NCI-H1417 (cell line): ENCODE data around the gene METAP1D.
A peak's percentile ranks its signal among the peaks of the same experiment; 100 is the strongest.
"Not testable (repeated sequence)": the region's sequence is repeated elsewhere in the genome, so short reads cannot be mapped to it uniquely, and the experiment has no call there.

ENCODE experiments used
- DNase-seq, 3 experiments: peaks; one replicate each; lab custom pipeline; 2025; lab: John Stamatoyannopoulos, UW

Gene METAP1D

DNA sequence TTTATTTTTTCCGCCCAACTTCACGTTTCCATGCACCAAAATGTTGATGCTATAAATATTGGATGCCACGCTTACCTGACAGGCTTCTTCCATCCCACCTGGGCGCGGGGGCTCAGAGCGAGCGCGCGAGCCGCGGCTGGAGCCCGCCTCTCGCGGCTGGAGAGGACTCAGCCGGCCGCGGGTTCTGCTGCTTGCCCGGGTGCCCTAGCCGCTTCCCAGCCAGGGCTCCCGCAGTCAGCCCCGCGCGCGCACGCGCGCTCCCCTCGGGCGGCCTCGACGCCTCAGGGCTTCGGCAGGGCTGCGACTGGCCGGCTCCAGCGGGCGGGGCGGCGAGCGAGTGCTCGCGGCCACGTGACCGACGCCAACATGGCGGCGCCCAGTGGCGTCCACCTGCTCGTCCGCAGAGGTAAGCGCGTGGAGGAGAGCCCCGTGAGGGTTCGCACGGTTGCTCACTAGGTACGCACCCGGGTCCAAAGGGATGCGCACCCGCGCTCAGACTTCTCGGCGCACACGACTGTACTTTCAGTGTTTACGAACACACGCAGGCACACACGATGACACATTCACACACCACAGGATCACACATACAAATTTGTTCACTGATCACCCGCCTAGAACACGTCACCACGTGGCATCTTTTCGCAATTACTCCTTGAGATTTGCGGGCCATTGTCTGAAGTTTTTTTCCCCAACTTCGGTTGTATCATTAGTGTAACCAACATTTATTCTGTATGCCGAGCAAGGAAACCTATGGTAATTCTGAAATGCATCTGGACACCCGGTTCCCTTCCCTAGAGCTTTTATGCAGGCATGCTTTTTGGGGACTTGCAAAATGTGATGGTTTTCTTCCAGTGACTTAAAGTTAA lies at the start of gene METAP1D:
TSS of gene METAP1D (plus strand) at position 350 of the 866 bp plus-strand sequence. CDS start at position 367, 17 bp downstream.
- peak; percentile 79 to 89 (median 84) for DNase-seq

DNA sequence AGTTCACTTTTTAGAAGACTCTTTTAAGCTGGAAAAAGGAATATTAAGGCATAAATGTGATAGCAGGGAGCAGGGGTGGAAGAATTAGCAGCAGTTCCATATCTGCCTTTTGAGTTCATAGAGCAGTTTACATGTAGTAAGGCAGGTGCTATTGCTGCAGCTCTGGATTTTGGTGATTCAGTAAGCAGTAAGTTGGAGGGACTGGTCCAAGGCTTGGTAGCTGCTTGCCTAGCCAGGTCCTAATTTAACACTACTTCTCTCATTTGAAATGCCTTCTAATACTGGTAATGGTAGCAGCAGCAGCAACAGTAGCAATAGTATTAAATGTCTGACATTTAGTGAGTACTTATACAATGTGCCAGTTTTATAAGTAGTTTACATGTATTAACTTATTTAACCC lies 47.5 kb upstream of the METAP1D start:
- DNase-seq, result no peak

DNA sequence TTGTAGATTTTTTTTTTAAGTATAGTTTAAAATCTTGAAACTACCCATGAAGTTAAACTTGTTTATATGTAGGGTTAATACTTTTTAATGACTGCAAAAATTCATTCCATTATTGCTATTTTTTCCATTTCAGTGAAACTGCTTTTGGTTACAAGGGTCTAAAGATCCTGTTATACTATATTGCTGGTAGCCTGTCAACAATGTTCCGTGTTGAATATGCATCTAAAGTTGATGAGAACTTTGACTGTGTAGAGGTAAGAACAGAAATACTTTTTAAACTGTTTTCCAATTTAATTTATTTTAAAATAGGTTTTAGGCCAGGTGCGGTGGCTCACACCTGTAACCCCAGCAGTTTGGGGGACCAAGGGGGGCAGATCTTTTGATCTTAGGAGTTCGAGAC lies 47.0 kb upstream of the METAP1D start:
- DNase-seq, result no peak

DNA sequence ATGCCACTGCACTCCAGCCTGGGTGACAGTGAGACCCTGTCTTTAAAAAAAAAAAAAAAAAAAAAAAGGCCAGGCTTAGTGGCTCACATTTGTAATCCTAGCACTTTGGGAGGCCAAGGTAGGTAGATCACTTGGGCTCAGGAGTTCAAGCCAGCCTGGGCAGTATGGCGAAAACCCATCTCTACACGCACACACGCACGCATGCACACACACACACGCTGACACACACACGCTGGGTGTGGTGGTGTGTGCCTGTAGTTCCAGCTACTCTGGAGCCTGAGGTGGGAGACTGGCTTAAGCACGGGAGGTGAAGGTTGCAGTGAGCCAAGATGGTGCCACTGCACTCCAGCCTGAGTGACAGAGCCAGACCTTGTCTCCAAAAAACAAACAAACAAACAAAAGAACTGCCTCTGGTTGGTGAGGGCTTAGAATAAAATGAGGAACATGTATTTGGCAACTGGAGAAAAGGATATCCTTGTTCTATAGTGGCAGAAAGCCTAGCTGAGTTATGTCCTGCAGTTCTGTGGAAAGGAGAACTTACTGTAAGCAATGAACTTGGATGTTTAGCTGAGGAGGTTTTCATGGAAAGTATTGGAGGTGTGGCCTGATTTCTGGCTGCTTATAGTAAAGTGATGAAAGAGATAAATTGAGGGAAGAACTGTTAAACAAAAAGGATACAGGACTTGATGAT lies 43.5 kb upstream of the METAP1D start:
- DNase-seq, result no peak

DNA sequence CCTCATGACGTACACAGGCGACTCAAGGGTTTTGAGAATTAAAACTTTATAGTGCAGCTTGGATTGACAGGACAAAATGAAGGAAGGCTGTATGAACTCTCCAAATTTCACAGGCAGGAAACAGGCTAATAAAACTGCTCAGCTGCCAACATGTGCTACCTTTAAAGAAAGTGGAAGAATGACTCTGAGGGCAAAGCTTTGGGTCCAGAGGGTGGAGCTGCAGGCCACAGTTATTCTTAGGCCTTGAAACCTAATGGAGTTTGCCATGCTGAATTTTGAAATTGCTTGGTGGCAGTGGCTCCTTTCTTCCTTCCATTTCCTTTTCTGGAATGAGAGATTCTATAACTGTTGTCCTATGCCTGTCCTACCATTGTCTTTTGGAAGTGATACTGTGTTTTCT lies 42.7 kb upstream of the METAP1D start:
- peak in 2 of 3 experiments; percentile 1 to 32 for DNase-seq

DNA sequence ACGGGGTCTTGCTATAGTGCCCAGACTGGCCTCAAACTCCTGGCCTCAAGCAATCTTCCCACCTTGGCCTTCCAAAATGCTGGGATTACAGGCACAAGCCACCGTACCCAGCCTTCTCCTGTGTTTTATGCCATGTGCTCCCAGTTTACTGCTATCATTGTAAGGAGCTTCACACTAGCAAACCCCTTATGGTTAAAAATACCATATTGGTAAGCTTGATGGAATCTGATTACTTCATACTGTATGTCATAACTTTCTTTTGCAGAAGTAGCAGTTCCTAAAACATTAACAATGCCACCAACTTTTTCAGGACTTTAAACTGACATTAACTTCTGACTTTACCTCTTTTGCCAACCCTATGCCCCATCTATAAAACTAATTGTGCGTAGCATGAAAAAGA lies 41.3 kb upstream of the METAP1D start:
- no peak for DNase-seq

DNA sequence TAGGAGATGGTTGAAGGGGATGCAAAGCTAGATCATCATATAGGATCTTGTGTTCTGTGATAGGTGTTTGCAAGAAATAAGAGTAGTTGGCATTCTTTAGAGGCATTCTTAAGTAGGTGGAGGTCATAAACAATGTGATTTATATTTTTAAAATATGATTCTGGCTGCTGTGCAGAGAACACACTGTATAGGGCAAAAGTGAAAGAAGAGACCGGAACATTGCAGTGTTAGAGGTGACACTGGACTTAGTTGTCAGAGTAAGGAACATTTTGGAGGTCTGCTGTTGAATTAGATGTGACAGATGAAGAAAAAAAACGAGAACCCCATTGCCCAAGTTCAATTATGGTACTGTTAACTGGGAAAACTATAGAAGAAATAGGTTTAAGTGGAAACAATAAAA lies 39.8 kb upstream of the METAP1D start:
- no peak for DNase-seq

DNA sequence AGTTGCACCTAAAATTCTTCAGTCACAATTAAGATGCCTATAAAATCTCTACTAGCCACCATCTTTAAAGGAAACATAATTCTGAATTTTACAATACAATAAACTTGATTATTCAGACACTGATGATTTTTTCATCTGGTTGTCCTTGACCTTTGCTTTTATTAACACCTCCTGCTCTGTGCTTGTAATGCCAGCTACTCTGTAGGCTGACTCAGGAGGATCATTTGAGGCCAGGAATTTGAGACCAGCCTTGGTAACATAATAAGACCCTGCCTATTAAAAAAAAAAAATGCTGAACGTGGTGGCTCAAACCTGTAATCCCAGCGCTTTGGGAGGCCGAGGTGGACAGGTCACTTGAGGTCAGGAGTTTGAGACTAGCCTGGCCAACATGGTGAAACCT lies 39.2 kb upstream of the METAP1D start:
- no peak for DNase-seq

DNA sequence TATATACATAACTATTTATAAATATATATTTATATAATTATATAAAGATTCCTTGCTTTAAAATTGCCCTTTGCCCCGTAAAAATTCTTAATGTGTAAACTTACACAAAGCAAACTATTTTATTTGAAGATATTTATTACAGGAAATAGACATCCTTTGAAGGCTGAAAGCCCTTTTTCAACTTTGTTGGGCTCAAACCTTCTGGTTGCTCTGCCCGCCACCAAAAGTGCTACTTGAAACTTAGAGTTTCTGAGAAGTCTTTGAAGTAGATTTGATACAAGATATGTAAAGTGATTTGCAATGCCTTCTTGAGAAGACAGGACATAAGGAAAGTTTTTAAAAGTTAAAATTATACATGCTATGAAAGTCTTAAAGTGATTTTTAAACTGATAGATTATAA lies 36.6 kb upstream of the METAP1D start:
- no peak for DNase-seq

DNA sequence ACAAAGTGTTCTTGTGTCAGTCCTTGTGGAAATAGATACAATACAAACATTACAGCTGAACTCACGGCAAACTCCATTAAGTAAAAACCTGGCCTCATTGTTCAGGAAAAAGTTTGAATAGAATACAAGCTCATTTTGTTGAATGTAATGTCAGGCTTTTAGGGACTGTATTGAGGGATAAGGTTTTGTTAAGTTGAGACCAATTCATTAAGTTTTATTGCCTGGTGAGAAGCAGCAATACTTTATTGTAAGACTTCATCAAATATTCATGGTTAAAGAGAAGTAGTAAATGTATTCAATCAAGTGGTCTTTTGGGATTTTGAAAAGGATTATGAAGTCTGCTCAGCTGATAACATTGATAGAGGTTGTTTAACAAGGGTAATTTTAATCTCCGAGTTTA lies 35.4 kb upstream of the METAP1D start:
- DNase-seq, result peak in 1 of 3 experiments; percentile 0

DNA sequence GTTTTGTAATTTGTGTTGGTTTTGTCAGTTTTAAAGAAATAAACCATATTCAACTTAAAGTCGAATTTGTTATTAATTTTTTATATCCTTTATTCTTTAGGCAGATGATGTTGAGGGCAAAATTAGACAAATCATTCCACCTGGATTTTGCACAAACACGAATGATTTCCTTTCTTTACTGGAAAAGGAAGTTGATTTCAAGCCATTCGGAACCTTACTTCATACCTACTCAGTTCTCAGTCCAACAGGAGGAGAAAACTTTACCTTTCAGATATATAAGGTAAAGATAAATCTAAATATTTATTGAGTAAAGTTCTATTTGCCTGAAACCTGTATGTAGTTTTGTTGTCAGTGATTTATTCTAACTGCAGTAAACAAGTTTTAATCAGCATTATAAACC lies 34.5 kb upstream of the METAP1D start:
- DNase-seq, result peak in 1 of 3 experiments; percentile 14

DNA sequence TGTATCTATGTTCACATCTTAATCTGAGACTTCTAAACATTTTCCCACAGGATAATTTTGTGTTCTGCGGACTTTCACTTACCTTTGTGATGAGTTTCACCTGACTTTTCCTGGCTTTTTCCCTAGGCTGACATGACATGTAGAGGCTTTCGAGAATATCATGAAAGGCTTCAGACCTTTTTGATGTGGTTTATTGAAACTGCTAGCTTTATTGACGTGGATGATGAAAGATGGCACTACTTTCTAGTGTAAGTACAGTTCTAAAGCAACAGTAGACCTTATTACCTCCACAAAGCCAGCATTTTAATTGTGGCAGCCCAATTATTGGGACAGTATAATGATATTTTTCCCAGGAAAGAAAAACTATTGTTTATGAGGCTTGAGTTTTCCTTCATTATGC lies 34.1 kb upstream of the METAP1D start:
- no peak for DNase-seq

DNA sequence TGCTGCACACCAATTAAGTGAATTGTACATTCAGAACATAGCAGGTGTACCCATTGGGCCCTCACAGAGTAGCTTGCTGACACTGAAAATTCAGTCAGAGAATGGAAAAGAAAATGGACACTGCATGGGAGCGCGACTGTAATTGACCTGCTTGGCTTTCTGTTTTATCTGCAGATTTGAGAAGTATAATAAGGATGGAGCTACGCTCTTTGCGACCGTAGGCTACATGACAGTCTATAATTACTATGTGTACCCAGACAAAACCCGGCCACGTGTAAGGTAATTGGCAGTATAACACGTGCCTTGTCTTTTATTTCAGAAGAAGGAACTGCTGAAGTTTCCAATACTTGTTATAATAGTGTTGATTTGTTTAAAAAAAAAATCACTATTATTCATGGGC lies 33.5 kb upstream of the METAP1D start:
- peak in 2 of 3 experiments; percentile 54 to 90 for DNase-seq

DNA sequence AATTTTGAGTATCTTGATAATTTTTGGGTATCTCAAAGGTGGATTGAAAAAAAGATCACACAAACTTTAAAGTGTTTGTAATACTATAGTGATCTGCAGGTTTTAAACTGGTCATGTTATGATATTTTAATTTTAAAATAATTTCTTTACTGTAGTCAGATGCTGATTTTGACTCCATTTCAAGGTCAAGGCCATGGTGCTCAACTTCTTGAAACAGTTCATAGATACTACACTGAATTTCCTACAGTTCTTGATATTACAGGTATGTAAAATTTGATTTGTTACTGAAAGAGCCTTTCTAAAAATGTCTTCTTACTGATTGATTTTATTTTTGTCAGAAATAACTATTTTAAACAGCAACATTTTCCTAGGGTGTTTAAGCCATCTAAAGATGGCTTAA lies 33.1 kb upstream of the METAP1D start:
- peak in 1 of 3 experiments; percentile 42 for DNase-seq

DNA sequence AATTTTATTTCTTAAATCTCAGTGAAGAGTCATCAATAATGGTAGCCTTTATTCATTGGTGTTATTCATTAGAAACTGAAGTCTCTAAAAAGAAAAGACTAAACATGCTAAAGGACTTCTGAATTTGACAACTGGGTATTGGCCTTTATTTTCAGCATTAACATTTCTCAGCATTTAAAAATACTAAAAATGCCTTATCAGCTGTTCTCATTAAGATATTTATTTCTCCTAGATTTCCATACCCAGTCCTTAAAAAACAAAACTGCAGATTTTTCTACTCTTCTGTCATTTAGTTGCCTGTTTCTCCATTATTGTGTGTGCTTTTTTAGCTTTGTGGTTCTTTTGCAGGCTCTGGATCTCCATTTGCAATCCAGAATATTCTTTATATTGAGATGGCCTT lies 31.2 kb upstream of the METAP1D start:
- no peak for DNase-seq

DNA sequence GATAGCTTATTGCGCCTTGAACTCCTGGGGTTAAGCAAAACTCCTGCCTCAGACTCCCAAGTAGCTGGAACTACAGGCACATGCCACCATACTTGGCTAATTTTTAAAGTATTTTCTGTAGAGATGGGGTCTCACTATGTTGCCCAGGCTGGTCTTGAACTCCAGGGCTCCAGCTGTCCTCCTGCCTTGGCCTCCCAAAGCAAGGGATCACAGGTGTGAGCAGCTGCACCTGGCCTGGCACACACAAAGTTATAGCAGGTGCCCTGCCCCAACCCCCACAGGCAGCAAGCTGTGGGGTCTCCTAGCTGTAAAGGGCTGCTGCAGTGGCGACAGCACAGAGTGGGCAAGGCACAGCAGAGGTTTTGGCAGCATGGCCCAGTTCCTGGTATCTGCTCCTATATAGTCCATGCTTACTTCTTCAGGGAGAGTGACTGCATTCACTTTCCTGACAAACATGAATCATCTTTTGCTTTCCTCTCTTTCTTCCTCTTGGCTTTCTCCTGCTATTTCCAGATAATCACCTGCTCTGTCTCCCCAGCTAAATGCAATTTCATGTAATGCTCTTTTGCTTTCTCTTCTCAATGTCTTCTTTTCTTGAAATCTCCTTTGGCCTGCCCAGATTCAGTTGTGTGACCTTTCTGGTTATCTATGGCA lies 27.3 kb upstream of the METAP1D start:
- DNase-seq, result no peak

DNA sequence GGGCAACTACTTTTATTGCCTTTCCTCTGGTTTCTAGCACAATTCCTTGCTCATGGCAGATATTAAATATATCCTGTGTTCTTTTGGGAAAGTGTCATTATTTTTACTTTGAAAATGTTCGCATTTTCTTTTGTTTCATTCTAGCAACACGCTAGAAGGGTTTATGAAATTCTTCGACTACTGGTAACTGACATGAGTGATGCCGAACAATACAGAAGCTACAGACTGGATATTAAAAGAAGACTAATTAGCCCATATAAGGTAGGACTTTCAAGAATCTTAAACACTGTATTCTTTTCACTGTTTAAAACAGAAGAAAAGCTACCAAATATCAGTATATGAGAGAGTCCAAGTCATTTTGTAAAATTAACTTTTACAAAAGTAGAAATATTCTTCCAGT lies 20.6 kb upstream of the METAP1D start:
- DNase-seq, result no peak

DNA sequence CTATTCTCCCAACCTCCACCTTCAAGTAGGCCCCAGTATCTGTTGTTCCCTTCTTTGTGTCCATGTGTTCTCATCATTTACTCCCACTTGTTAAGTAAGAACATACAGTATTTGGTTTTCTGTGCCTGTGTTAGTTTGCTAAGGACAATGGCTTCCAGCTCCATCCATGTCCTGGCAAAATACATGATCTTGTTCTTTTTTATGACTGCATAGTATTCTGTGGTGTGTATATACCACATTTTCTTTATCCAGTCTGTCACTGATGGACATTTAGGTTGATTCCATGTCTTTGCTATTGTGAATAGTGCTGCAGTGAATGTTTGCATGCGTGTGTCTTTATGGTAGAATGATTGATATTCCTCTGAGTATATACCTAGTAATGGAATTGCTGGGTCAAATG lies 15.8 kb upstream of the METAP1D start:
- DNase-seq, result not testable (repeated sequence)

DNA sequence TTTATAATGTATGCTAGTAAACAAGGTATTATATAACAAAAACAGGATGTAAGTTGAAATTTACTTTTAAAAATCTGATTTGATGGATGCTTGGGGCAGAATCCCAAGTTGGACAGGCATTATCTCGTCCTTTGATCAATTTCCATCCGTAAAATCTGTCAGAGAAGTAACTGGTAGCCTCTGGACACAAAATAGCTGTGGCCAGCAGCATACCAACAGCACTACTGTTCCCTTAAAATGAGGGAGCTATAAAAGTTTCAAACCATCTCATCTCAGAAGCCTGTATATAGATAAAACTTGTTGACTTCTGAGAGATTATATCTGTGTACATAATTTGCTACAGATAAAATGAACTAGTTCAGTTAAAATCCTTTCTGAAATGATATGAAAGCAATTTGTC lies 14.7 kb upstream of the METAP1D start:
- DNase-seq, result no peak

DNA sequence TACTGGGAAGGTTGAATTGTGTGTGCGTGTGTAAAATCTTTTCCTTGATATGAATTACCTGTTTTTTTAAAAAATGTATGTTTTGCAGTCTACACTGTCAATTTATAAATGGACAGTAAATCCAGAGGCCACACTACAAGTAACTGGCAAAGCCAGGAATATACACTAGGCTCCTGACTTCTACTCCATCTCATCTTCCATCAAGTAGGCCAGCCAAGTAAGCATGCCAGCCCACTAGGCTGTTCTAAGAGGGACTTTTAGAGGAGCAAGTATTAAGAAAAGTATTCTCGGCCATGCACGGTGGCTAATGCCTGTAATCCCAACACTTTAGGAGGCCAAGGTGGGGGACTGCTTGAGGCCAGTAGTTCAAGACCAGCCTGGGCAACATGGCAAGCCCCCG lies 13.0 kb upstream of the METAP1D start:
- DNase-seq, result no peak

DNA sequence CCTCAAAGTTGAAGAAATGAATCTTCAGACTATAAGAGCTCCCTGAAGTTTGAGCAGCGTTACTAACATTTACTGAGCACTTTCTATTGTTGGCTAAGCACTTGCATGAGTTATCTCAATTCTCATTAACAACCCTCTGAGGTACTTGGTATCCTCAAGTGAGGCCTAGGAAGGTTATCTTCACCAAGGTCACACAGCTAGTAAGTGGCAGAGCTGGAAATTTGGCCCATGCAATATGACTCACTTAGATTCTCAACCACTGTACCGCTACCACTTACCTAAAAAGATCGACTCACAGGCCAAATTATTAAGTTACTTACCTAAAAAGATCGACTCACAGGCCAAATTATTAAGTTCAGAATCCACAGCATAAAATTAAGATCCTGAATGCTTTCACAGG lies 8.7 kb upstream of the METAP1D start:
- no peak for DNase-seq

DNA sequence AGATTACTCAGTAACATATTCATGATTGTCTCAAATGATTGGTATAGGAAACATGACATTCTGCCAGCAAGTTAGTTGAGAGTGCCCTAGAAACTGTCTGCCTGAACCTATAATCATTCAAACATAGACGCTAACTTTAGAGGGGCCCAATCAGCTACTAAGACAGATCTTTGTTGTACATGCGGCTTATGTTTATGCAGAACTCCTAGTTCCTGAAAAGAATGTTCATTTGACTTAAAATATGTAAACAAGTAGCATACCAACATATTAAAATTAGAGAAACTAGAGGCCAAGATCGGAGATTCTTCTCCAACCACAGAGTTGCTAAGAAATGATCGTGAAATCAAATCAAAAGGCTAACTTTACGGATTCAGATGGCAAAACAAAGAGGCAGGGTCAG lies 4.2 kb upstream of the METAP1D start:
- DNase-seq, result no peak

DNA sequence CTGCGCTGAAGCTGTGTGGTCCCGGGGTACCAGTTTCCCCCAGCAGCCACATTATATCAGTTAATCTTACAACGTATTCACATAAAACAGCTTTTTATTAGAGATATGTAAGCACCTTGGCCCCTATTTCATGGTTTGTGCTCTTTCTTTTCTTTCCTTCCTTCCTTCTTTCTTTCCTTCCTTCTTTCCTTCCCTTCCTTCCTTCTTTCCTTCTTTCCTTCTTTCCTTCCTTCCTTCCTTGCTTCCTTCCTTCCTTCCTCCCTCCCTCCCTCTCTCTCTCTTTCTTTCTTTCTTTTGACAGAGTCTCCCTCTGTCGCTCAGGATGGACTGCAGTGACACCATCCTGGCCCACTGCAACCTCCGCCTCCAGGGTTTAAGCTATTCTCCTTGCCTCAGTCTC lies 3.7 kb upstream of the METAP1D start:
- no peak for DNase-seq
